Fibroblast of mammary gland (primary cell): ENCODE results near the gene RS1.

Source experiments
- DNase-seq: peaks from one replicate; pipeline ENCODE4 v3.0.0-alpha.2; 2010; ENCODE audit warnings: low read depth
- H3K4me3 ChIP-seq: 2 replicates; pipeline ENCODE4 v1.5.1; 2011; ENCODE audit warnings: low read depth, mild to moderate bottlenecking, low read length, moderate library complexity; ENCODE audit not compliant: control insufficient read depth
- TF ChIP-seq, protein P1 (sequence below): conservative IDR thresholded peaks from 2 replicates; pipeline ENCODE4 v1.5.1; 2011; ENCODE audit warnings: low read depth, low read length, inconsistent platforms; ENCODE audit not compliant: control insufficient read depth, insufficient read depth

Gene RS1

DNA sequence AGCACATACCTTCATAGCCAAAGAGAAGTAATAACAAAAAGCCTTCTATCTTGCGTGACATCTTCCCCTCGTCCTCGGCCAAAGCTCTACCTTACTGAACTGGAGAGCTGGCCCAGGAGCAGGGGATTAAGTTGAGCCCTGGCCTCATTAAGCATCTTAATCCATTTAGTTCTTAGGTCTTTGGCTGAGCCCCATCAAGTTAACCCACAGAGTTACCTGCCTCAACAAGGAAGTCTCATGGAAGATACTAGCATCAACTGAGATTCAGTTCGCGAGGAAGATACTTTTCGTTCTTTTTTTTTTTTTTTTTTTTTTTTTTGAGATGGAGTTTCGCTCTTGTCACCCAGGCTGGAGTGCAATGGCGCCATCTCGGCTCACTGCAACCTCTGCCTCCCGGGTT, at the start of gene RS1:
Gene RS1 (minus strand): TSS at position 101 of the 400 bp plus-strand sequence. CDS start 40 bp downstream, at position 61.
- DNase-seq: no peak
- TF ChIP-seq, protein P1, sequence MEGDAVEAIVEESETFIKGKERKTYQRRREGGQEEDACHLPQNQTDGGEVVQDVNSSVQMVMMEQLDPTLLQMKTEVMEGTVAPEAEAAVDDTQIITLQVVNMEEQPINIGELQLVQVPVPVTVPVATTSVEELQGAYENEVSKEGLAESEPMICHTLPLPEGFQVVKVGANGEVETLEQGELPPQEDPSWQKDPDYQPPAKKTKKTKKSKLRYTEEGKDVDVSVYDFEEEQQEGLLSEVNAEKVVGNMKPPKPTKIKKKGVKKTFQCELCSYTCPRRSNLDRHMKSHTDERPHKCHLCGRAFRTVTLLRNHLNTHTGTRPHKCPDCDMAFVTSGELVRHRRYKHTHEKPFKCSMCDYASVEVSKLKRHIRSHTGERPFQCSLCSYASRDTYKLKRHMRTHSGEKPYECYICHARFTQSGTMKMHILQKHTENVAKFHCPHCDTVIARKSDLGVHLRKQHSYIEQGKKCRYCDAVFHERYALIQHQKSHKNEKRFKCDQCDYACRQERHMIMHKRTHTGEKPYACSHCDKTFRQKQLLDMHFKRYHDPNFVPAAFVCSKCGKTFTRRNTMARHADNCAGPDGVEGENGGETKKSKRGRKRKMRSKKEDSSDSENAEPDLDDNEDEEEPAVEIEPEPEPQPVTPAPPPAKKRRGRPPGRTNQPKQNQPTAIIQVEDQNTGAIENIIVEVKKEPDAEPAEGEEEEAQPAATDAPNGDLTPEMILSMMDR: no peak
- no peak within 1 kb of the TSS for H3K4me3 ChIP-seq

DNA sequence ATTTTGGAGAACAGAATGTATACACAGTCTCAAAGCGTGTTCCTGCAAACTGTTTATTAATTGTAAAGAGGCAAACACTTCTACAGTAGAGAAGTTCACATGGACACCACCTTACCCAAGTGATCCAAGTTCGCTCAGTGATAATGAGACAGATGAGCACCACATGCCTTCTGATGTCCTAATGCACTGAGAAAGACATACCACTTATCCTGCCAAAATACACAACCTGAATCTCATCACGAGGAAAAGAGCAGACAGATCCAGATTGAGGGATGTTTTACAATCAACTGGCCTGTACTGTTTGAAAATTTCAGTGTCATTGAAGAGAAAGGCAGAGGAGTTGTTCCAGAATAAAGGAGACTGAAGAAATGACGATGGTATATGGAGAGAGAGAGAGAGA, 47.9 kb upstream of the RS1 start:
- DNase-seq: no peak
- H3K4me3 ChIP-seq: no peak overlapping the region
- TF ChIP-seq, protein P1: no peak

DNA sequence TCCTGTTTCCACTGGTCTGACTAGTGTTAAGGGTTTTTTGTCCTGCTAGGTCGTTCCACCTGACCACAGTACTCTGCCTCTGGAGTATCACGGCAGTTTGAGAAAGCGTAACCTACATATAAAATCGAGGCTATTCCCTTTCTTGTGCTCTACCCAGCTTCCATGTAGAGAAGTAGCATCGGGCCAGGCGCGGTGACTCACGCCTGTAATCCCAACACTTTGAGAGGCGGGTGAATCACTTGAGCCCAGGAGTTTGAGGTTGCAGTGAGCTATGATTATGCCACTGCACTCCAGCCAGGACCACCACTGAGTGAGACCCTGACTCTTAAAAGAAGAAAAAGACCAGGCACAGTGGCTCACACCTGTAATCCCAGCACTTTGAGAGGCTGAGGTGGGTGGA, 43.0 kb upstream of the RS1 start:
- H3K4me3 ChIP-seq: no peak overlapping the region
- TF ChIP-seq, protein P1: no peak
- DNase-seq: no peak

DNA sequence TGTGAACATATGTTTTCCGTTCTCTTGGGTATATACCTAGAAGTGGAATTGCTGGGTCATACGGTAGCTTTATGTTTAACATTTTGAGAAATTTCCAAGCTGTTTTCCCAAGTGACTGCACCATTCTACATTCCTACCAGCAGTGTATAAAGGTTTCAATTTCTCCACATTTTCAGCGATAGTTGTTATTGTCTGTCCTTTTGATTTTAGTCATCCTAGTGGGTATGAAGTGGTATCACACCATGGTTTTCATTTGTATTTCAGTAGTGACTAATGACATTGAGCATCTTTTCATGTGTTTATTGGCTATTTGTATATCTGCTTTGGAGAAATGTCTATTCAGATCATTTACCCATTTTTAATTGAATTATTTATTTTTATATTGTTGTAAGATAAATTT, 37.9 kb upstream of the RS1 start:
- TF ChIP-seq, protein P1: no peak
- no peak overlapping the region for H3K4me3 ChIP-seq
- DNase-seq: no peak

DNA sequence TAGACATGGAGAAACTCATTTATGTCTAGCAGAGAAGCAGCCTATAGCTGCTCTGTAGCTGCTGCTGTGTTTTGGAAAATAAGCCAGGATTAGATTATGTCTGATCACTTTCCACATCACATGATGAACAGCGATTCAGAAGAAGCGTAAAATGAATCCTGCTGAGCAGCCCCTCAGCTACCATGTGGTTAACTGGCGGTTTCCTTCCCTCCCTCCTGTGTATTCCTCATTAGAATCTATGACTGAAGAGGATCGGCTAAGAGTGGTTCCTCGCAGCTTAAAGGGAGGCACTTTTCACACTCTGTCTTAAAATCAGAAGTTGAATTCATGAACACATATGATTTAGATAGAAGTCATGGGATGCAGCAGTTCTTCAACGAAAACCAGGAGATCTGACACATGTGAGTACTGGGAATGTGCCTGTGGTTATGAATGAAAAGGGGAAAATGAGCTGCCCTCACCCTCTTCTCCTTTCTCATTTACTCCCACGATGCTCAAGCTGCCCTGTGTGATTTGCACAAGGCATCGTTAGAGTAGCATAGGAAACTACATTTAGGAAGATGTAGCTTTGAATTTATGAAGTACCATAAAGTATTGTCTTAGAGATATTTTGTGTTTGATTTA, 35.6 kb upstream of the RS1 start, which contains the start of gene PPEF1:
Gene PPEF1 (plus strand): TSS at position 220 of the 624 bp plus-strand sequence. CDS start 136 bp downstream, at position 356.
- H3K4me3 ChIP-seq: no peak within 1 kb of the TSS
- TF ChIP-seq, protein P1: no peak
- no peak for DNase-seq

DNA sequence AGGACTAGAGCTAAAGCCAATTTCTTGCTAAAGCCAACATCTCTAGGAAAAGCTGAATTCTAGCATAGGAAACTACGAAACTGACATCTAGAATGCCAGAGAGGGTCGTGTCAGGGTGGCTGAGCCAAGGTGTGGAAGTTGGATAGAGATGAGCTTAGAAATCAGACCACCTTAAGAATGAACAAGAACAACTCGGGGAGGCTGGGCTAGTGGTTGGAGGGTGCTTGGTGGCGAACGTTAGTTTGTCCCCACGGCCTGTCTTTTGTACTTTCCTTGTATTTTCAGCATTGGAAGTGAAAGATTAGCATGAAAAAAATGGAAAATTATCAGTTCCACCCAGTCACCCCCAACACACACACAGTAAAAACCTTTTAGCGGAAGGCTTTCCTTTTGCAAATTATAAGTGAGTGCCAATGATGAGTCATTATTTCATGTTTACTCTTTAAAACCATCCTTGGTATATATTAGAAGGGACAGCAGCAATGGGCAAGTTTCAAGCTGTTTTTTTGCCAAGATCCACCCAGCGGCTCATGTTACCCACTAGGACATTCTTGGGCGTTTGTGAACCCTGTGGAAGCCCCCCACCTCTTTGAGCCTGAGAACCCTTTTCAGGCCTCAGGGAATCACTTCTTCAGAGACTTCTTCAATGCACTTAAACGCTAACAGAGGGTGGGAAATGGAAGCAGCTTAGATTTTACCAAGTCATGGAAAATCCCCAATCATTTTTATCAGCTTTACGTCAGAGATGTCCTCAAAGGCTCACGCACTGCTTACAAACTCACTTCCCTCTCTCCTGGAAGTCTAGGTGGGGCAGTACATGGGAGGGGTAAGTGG, 30.7 kb upstream of the RS1 start:
- DNase-seq: peak; percentile 49
- no peak overlapping the region for H3K4me3 ChIP-seq
- TF ChIP-seq, protein P1: no peak
